HG03565 (cell line): ENCODE data around the gene POLE.

ENCODE experiments used
- ATAC-seq: cut with Tn5 transposase; IDR thresholded peaks from one replicate; pipeline ENCODE4 v1.9.1; 2021; ENCODE audit warnings: mild to moderate bottlenecking, moderate library complexity; ENCODE audit not compliant: unreplicated experiment

POLE gene

DNA sequence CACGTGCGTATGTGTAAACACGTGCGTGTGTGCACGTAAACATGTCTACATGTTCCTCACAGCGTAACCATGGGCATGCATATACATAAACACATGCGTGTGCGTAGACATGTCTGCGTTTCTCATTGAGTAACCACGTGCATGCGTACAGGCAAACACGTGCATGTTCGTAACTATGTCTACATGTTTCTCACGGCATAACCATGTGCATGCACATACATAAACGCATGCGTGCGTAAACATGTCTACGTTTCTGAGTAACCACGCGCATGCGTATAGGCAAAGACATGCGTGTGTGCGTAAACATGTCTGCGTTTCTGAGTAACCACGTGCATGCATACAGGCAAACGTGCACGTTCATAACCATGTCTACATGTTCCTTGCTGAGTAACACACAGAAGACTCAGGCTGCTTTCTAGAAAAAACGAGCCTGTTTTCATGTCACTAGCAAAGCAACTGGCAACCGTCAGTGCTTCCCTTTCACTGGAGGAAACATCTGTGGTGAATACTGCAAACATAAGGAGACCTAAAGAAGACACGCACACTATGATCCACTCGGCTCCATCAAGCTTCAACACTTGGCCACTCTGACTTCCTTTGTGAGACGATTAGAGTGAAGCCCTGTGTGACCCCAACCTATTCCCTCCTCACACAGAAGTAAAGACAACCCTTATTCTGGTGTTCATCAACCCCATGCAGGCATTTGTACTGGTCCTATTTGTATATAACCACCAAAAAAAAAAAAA, 28.8 kb downstream of the POLE start:
- no peak for ATAC-seq

DNA sequence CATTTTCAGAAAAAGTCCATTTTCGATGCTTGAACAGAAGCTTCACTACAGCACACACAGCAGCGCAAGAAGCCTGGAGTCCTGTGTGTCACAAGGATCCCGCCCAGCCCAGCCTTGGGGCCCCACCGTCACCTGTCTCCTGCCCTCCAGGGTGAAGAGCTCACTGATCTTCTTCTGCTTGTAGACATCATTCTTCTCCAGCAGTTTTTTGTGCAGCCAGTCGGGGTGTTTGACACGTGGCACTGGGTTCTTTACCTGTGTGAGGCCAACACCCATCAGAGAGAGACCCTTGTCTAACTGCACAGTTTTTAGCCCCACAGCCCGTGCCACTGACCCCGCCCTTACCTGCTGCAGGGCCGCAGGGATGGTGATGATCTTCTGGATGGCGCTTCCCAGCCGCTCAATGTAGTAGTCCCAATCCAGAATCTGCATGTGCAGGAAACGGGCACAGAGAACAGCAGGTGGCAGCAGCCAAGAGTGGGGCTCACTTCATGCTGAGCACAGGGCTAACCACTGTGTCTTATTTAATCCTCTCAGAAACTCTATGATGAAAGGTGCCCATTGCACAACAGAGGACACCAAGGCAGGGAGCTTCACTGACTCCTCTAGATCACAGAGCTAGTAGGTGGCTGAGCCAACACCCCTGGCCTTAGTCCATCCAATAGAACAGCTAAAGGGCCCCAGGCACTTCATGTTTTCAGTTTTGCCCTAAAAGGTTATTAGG, 30.0 kb downstream of the POLE start:
- no peak for ATAC-seq

DNA sequence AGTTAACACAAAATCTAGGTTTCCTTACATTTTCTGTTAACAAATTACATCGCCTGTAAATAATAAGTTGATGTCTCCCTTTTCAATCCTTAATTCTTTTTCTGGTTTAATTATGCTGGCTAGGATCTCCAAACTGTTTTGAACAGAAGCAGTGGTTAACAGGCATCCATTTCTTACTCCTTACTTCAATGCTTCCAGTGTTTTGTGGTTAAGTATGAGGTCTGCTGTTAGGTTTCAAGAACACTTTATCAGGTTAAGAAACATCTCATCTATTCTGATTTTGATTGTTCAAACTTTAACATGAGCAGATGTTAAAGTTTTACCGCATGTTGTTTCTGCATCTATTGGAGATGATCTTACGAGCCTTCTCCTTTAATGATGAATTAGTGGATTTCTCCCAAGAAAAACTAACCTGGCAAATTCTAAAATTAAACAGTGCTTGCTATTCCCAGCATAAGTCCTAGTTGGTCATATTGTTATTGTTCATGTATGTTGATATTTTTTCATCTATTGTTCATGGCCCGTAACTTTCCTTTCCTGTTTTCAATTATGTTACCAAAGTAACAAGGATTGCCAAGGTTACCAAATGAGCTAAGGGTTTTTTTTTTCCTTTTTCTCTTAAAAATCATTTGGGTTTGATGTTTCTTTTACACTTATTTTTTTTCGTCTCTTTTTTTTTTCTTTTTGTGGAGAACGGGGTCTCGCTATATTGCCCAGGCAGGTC, 33.4 kb downstream of the POLE start:
- ATAC-seq, result no peak

DNA sequence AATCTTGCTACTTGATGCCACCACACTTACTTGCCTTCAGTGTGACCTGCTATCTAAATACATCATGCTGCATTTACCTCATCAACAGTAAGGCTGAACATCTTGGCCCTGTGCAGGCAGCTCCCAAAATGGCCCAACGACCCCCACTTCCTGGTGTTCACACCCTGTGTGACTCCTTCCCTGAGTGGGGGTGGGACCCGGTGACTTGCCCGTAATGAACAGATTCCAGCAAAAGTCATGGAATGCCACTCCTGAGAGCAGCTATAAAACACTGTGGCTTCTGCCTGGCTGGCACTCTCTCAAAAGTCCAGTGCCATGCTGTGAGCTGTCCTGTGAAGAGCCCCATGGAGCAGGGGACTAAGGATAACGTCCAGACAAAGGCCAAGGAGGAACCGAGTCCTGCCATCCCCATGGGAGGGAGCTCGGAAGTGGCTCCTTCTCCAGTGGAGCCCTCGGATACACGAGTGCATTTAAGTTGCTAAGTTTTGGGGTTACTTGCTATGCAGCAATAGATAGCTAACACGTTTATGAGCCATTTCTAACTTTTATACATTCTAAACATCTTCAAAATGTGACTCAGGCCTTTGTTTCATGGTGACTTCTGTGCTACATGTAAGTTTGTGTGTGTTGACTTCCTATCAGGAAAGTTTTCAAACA, 35.6 kb downstream of the POLE start:
- no peak for ATAC-seq

DNA sequence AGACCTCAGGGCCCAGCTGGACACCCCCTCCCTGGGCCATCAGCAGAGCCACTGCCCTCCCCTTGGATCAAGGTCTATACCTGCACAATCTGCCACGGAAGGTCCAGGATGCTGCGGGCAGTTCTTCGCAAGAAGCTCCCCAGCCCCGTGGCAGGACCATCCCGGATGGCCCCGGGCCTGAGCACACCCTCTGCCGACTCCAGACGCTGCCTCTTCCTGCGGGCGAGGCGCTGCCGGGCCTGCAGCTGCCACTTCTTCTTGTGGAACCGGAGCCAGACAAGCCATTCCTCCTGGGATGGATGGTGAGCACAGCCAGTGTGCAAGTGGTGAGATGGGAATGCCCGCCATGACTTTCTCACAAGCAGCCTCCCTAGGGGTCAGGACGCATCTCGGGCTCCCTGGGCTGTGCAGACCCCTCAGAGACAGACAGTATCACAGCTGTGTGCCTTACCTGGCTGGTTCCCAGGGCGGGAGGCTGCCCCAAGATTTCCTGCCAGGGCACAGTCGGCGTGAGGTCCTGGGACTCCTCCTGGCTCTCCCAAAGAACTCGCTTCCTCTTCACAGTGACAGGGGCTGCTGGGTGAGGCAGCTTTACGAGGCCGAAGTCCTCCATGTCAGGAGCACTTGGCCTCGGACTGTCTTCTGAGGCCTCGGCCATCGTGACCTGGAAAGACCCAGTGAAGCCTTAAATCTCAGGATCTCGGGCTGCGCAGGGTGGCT, 37.8 kb downstream of the POLE start:
- no peak for ATAC-seq

DNA sequence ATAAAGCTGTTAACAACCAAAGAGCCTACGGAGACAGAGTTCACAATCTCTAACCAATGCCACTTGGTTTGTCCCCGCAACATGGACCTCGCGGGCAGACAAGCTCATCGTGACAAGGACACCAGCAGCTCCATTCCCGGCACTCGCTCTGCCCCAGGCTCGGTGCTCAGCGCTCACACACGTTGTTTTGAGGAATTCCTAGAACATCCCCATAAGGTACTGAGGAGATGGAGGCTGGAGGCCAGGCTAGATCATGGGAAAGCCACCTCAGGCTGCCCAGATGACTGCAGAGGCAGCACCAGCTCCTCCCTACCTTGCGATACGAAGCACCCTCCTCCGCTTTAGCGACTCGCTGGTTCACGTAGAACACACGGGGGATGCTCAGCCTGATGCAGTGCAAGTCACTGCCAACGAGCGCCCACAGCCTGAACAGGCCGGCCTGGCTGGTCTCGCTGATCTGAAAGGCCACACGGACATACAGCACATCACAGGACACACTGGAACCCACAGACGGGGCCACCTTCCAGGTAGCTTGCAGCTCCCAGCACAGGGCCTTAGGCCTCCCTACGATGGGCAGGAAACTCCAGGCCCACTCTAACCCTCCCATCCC, 38.4 kb downstream of the POLE start:
- no peak for ATAC-seq

DNA sequence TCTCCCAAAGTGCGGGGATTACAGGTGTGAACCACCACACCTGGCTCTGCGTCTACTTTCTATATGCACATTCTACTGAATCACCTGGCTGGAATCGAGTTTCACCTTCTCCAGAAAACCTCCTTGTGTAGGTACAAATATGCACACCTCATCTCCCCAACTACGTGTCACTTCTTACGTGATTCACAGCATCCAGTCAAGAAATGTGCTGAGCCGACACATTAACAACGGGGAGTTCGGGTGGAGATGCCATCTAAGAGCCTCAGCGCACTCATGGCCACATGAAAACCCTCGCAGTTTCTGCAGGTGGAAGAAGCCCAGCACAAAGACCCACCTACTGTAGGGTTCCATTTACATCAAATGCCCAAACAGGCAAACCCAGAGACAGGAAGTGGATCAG, 39.3 kb downstream of the POLE start:
- no peak for ATAC-seq

DNA sequence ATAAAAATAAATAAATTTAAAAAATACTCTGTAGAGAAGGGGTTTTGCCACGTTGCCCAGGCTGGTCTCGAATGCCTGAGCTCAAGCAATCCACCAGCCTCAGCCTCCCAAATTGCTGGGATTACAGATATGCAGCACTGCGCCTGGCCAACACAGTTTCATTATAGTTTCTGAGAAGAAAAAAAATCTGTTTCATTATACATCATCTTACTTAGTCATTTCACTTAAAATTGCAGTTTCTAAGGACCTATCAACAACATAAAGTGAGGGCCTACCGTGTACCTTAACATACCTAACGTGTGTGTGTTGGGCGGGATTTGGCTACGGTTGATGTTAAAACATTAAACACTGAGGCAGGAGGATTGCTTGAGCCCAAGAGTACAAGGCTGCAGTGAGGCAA, 40.3 kb downstream of the POLE start:
- no peak for ATAC-seq

DNA sequence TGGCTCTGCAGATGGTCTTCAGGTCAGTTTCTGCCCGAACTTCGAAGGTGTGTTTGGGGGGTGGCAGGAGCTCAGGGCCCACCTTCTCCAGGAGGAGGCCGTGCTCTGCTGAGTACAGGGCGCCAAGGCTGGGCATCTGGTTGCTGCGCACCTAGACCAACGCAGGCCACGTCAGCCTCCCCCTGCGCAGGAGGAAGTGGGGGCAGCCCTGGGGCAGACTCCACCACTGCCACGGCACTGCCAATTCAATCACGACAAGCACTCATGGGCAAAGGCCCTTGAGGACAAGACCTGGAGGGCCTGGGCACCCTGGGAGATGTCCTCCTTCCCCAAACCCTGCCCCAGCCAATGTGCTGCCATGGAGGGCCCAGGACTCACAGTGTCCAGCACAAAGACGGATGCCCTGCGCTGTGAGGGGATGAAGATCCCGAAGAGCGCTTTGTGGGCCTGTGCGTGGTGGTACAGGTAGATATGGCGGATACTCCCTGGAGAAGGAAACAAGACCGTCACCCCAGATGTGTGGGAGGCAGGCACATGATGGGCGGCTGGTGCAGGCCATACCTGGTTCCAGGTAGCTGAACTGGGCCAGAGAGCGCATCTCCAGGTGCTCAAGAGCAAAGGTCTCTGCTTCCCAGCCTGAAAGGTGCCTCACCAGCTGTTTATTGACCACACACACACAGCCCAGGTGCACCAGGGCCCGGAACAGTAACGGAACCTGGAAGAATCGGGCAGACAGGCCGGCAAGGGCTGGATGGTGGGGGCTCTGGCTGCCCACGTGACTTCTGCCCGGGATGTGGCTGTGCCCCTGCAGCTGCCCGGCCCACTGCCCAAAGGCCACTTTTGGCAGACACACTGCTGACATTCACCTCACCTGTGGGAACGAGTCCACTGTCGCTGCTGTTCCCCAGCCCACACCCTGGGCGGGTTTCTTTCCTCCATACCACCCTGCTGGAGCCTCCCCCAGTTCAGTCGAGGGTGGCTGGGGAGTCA, 44.0 kb downstream of the POLE start:
- ATAC-seq, result no peak

DNA sequence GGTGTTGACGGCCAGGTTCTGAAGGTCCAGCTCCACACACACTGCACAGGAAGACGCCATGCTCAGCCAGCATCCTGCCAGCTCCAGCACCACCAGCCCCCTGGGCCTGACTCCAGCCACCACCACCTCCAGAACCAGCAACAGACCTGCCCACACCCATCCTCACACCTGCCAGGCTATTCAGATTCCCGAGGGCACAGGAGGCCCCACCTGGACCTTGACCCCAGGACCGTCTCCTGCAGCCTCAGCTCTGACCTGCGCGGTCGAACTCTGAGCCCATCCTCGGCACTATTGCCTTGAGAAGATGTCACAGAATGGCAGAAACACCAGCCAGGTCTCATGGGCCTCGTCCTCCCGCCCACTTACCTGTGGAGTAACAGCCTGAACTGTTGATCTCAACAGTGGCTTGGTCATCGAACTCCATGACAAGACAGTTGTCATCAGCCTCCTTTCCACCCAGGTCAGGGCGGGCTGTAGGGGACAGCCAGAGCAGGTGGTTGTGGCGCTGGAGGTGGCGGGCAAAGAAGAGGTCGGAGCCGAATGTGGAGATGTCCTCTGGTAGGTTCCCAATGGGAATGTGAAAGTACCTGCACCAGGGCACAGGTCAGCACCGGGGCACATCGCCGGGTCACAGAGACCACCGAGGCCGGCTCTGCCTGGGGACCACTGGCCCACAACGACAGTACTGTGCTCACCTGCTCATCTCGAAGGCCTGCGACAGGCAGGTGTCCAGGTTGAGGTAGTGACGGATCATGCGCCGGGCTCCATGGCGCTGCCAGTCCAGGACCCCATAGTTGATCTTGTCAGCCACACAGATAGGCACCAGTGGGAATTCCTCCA, 45.1 kb downstream of the POLE start:
- ATAC-seq, result no peak

DNA sequence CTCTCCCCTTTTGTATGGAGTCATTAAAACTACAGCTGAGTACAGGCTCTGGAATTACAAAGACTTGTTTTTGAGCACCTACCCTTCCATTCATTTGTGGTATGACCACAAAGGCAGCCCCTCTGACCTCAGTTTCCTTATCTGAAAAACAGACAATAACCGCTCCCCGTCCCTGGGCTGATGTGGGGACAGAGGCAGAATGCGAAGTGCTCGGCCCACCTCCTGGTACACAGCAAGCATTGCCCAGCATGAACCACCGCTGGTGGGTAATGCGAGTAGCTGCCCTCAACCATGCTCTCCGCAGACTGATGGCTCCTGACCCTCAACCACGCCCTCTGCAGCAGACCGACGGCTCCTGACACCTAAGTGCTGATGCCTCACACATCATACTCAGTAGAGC, 46.2 kb downstream of the POLE start:
- no peak for ATAC-seq

DNA sequence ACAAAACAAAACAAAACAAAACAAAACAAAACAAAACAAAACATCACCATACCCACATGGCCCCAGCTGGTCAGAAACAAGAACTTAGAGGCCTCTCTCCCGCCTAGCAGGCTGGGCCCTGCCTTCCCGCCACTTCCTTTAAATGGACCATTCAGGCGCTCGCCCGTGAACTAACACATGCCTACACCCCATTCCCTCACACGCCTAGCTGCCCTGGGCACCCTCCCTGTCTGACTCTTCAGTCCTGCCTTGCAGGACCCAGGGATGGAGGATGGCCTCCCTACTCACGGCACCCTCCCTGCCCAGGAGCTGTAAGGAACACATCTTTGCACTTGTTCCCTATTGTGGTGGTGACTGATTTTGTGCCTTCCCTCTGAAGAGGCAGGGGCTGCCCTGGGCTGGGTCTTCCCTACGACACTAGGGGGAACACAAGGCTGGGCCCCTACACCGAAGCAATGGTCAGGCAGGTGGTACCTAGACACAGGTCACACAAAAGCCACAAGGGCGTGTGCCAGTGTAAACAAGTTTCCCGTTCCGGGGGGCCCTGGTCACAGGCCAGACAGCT, 47.1 kb downstream of the POLE start:
- ATAC-seq, result no peak

DNA sequence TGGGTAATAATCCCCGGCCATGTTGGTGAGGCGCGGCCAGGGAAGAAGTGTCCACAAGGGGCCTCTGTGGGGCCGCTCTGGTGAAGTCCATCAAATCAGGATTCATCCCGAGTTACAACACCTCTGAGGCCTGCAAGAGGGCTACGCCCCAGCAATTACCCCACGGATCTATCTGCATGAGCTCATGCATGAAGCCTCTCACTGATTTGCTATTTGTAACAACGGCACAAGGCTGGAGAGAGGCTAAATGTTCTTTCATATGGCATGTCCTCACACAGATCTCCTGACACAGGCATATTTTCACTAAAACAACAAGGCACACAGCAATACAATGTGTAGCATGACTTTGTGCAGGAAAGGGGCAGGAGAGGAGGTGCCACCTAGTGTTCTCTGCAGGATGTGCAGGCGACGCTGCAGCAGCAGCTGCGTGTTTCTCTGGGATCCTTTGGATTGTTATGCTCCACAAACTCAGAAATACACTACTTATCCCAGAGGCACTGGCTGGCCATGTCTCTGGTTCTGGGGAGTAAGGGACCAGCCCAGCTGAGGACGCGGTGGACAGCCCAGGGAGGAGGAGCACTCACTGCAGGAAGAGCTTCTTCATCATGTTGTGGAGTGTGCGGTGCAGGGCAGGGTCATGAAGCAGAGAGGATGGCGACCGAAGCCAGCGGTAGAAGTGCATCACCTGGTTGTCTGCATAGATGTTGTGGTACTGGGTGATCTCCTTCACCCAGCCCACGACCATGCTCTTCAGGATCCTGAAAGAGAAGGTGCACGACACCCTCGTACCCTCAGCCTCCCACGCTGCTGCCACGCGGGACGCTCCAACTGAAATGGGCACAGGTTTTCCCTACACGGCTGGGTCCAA, 48.4 kb downstream of the POLE start:
- no peak for ATAC-seq

DNA sequence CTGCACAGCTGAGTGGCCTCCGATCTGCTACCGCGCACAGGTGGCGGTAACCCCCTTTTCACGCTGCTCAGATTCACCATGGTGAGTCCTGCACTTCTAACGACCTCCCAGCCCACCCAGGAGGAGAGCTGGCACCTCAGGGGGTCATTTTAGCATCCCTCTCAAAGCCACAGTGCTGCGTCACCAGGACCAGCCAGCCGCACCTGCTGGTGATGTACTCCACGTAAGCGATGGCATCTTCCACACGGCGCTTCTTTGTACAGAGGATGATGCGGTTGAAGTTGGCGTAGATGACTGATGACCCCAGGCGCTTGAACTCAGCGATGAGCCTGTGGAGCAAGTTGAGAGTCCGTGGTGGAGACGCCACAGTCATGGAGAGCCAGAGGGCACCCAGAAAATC, 49.3 kb downstream of the POLE start:
- ATAC-seq, result no peak

DNA sequence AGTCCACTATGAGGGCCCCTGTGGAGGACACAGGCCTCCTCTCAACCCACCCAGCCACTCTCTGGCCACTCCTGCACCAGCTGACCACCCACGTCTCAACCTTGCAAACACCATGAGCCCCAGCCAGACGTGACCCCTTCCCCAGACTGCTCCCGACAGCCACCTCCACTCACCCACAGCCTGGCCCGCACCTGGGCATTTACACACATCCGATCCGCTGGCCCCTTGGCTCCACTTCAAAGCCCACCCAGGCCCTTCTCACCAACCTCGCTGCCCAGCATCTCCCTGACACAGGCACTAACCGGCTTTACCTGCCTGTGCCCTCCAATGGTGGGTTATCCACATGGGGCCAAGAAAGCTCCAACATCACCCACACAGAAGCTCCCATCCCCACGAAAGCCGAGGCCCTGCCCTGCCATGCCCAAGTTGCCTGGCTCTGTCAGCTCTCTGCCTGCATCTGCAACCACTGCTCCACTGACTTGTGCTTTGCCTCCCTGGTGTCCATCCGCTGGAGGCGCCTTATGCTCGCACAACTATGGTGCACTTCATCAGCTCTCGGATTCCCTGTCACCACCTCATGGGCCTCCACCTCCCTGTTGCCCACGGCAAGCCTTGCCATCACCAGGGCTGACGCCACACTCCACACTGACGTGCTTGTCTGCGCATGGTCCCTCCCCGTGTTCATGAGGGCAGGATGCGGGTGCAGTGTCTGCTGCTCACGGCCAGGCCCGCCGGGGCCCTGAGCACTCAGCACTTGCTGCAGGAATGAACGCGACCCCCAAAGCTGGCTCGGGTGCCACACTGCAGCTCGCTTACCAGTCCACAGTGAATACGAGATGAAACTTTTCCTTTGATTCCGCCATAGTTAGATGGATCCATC, 51.8 kb downstream of the POLE start:
- no peak for ATAC-seq

DNA sequence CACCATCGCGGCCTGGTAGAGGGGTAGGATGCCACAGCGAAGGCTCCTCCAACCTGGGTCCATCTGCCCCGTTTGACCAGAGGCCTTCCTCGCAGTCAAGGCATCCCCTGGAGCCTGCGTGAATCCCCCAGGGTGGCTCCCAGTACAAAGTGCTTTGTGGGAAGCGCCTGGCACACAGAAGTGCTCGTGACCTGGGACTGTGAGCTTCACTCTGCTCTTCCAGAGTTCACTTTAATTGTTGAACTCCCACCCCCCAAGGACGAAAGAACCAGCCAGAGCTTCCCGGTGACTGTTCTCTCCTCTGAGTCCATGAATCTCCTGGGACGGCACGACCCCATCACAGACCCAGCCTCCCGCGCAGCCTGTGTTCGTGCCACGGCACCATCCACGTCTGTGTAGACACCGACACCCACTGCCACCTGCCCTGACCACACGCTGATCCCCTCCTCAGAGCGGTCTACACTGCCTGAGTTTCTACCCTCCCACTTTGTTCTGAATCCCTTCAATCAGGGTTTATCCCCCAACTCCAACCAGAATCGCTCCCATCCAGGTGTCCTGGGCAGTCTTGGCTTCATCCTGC, 52.6 kb downstream of the POLE start:
- no peak for ATAC-seq
